Astrocyte (in vitro differentiated cells and primary cell): Measurements from ENCODE around the gene MIB1.

Source experiments
- EZH2 ChIP-seq: IDR thresholded peaks from 2 replicates; pipeline ENCODE4 v1.6.1; 2012; ENCODE audit warnings: mild to moderate bottlenecking, low read length, inconsistent platforms; ENCODE audit not compliant: insufficient read depth
- TF ChIP-seq, protein P1 (sequence below): IDR thresholded peaks from 2 replicates; pipeline ENCODE4 v1.5.1; 2011; ENCODE audit warnings: low read depth, mild to moderate bottlenecking, inconsistent platforms, low read length, moderate library complexity; ENCODE audit not compliant: insufficient read depth

- TF ChIP-seq, protein P1, sequence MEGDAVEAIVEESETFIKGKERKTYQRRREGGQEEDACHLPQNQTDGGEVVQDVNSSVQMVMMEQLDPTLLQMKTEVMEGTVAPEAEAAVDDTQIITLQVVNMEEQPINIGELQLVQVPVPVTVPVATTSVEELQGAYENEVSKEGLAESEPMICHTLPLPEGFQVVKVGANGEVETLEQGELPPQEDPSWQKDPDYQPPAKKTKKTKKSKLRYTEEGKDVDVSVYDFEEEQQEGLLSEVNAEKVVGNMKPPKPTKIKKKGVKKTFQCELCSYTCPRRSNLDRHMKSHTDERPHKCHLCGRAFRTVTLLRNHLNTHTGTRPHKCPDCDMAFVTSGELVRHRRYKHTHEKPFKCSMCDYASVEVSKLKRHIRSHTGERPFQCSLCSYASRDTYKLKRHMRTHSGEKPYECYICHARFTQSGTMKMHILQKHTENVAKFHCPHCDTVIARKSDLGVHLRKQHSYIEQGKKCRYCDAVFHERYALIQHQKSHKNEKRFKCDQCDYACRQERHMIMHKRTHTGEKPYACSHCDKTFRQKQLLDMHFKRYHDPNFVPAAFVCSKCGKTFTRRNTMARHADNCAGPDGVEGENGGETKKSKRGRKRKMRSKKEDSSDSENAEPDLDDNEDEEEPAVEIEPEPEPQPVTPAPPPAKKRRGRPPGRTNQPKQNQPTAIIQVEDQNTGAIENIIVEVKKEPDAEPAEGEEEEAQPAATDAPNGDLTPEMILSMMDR = no peak
- TF ChIP-seq EZH2 = no peak
Measured at GRCh38 chr18:21853016-21853415, 112.4 kb downstream of the MIB1 start.
